ENCODE measurements around the gene SHC1.
A peak's percentile ranks its signal among the peaks of the same experiment; 100 is the strongest.

SHC1 gene

DNA sequence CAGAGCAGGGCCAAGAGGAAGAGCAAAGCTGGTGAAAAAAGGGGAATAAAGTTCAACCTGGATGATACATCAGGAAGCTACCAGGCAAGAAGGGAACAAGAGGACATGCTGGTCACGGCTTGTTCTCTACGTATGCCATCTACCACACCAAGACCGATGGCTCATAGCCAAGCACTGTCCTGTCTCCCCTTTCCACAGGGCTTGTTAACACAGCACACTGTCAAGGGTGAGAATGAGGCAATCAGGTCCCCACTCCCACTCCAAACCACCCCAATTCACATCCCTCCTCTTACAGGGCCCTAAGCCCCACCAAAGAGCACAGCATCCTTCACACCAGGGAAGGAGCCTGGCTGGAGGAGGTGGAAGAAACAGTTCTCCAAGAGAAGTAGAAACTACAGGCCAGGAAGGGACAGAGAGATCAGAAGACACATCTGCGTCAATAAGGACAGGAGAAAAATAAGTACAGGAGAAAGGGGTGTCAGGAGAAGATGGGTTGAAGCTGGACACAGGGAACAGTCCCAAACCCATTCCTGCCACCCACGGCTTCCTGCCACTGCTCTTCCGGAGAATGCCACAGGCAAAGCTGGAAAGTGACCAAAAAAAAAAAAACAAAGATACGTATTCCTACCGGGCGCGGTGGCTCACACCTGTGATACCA lies 923 bp upstream of the SHC1 start:
- DNase-seq = no peak

DNA sequence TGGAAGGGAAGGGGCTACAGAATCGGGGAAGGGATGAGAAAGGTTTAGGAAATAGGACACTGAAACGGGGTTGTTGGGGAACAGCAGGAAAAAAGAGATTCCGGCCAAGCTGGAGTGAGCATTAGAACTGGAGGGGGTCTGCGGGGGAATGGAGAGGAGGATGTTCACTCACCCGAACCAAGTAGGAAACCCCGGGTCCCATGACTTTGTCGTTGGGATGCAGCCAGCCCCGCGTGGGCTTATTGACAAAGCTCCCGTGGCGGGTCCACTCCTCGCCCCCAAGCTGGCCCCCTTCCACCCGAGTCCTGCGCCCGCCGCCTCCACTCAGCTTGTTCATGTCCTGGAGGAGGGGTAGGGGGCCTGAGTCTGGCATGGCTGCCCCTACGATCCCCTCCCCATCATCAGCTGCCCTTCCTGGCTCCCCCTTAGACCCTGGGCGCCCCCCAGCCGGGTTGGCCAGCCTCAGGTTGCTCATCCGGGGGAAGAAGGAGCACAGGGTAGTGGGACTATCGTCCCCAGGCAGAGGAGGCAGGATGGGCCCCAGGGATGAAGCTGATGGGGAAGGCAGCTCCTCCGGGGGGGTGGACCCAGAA lies 591 bp downstream of the SHC1 start:
- DNase-seq = no peak

DNA sequence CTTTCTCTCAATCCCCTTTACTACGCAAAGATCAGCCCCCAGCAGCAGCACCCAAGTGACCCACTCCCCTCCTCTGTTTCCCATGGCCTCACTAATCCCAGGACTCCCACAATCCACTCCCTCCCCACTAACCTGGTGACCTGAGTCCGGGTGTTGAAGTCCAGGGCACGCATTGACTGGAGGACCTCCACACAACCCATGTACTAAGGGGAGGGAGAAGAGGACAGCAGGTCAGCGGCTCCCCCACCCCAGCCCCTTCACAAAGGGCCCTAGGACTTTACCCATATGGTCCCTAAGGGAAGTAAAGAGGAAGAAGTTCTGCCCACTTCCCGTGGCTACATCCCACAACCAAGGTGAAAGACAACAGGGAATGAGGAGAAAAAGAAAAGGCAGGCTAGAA lies 1.3 kb downstream of the SHC1 start:
- no peak for DNase-seq

DNA sequence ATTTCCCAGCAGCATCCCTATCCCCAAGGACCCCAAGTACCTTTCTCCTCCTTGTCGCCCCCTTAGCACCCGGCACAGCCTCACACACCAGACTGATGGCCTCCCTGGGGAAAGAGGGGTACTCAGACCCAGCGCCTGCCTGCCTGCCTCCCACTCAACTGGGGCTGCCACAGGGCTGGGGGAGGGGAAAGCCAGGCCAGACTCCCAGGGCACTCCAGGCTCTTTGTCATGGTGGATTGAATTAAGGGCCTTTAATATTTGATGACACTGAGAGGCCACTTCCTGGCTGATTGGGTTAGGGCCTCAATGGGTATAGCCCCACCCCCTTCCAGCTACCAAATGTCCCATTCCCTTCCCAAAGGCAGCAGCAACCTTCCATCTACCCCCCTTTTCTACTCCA lies 1.8 kb downstream of the SHC1 start:
- DNase-seq = no peak

DNA sequence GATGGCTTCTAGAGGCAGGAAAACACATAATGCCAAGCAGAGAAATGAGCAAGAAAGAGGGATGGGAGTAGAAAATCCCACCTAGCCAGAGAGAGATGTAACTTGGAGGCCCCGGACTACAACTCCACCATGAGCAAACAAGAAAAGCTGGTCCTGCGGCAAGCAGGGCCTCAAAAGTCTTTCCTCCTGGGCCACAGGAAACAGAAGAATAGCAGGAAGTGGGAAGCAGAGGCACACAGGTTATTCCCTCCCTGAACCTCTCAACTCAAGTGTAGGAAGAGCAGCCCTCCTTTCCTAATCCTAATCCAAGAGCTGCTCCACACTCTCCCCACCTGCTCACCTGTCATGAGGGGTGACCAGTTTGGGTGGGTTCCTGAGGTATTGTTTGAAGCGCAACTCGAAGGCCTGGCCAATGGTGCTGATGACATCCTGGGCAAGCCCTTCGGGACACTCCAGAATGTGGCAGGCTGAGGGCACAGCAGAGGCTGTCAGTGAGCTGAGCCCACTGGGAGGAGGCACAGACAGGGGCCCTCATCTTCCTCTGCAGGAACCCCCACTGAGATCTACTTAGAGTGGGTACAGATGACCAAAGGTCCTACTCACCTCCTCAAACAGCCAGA lies 3.1 kb downstream of the SHC1 start:
- no peak for DNase-seq

DNA sequence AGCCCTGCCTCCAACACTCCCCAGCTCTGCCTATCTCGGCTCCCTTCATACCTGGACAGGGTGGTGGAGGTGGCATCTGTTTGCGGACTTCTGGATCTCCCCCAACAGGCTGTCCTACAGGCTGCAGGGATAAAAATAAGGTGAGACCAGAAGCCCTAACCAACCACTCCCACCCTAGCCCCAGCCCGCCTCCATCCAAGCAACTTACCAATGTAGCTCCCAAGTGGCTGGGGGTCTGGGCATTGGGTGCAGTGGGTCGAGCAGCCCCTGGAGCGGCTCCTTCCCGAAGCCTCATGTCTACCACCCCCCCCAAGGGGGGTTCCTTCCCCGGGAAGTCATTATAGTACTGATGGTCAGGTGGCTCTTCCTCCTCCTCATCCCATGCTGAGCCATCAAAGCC lies 4.4 kb downstream of the SHC1 start:
- no peak for DNase-seq

DNA sequence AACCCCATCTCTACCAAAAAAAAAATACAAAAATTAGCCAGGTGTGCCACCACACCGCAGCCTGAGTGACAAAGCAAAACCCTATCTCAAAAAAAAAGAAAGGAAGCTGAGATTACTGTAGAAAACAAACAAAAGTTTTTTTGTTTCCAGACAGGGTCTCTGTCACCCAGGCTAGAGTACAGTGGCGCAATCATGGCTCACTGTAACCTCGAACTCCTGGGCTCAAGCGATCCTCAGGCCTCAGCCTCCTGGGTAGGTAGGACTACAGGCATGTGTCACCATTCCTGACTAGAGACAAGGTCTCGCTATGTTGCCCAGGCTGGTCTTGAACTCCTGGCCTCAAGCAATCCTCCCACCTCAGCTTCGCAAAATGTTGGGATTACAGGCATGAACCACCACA lies 6.2 kb downstream of the SHC1 start:
- no peak for DNase-seq

DNA sequence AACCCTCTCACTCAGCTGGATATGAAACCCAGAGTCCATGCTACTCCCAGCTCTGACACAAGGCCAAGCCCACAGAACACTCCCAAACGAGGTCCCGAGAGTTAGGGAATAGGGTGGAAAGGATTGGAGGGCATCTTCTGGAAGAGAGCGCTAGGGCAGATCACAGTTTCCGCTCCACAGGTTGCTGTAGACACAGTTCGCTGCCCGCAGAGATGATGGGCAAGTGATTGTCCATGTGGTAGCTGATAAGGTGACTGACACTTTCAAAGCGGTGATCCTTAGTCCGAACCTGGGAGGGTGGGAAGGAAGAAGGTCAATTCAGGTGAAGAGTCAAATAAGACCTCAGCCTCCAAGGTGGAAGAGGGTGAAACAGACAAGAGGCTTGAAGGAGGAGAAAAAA lies 6.9 kb downstream of the SHC1 start:
- no peak for DNase-seq

DNA sequence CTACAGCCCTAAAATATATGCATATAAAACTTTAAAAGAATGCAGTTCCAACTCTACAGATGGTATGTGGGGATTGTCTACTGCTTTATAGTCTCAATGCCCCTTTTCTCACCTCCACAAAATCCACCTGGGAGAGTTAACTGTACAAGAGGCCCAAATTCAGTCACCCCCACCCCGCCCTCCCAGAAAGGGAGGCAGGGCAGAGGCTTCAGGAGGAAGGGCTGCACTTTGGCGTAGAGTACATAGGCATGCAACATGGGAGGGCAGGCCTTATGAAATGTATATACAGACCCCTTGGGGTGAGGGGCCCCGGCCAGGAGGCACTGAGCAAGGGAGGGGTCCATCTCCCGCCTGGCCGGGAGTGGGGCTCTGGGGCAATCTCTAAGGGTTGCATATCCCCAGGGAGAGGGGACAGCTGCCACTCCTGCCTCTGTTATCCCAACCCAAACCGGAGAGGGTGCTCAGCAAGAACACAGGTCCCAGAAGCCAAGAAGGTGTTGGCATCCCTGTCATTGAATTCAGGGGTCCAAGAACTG lies 7.7 kb downstream of the SHC1 start:
- DNase-seq = no peak

DNA sequence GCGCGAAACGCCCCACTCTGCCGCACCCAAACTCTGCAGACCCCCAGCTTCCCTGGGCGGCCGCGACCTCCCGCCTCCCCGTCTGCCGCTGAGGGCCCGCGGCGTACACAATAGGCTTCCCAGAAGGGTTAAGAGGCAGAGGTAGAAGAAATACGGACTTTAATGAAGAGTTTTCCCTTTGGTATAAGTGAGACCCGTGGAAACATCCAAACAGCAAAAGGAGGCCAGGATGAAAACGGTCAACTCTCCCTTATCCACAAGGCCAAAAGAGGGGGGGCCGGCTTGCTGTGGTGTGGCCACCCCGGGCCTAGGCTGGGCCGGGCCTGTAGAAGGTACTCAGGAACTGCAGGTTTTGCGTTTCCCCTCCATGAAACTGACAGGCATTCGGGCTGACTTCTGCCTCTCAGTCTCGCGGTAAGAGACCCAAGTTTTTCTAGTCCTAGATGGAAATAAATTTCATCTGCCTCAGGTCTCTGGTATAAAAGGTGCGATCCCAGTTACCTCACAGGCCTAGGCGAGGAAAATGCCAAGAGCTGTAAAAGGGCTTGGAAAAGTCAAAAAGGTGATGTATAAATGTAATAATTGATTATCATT lies 8.3 kb downstream of the SHC1 start:
- no peak for DNase-seq

DNA sequence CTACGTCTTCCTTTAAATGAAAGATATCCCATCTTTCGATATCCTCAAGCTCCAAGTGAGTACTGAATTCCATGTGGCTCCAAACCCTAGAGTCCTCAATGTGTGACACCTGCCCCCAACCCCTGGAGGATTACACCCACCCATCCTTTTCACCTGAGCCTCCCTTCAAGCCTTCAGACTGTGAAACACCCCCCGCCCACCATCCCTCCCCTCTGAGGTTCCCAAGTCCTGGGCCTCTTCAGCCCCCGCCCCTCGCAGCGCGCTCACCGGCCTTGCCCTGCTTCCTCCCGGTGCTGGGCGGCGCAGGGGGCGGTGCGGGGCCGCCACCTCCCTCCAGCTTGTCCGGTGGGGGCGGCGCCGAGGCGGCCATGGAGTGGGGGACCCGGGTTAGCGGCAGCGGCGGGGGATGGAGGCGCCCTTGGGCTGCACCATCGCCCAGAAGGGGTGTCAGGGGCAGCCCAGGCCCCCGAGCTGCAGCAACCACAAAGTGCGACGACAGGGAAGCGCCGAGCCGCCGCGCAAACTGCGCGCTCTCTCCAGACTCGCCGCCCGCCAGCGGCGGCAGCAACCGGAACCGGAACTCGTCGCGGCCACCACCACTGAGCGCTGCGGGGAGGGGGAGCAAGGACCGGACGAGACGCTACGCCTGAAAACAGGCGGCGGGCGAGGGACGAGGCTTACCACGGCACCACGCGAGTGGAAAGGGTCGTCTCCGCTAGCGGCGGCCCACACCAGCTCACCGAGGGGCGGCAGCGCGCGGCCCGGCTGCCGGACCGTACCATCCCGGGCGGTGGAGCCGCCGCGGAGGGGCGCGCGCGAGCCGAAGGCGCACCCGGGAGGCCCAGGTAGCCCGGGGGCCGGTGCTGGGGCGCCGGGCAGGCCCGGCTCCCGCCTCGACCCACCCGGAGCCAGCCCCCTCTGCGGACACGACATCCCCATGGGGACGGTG lies 9.1 kb downstream of the SHC1 start, which contains the start of gene PYGO2:
PYGO2 (minus strand) TSS at position 576 of the 949 bp plus-strand sequence; CDS start at position 370, 206 bp downstream.
- peak; percentile 67 for DNase-seq

DNA sequence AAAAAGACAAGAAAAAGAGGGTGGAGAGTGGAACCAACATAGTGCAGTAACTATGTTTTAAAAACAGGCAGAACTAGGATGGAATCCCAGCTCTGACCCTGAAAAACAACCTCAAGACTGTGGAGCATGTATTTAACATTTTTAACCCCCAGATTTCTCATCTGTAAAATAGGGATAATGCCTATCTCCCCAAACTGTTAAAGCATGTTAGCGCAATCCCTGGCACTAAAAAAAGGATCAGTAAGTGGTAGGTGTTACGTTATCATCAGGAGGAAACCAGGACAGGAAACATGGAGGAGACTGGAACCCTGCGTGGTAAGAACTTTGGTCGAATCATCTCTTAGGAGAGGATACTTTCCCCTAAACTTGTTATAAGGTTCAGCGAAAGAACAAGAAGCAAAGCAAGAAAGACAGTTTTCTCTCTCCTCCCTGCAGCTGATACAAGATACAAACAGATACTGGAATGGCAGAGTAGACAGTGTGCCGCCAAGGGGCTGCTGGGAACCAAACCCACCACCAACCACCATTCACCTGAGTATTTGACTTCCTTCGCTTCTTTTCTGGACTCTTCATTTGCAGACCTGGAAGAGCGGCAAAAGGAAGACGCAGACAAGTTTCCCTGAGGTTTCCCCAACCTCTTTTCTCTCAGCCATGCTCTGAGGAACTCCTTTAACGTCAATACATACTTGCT lies 10.0 kb downstream of the SHC1 start:
- DNase-seq = no peak

DNA sequence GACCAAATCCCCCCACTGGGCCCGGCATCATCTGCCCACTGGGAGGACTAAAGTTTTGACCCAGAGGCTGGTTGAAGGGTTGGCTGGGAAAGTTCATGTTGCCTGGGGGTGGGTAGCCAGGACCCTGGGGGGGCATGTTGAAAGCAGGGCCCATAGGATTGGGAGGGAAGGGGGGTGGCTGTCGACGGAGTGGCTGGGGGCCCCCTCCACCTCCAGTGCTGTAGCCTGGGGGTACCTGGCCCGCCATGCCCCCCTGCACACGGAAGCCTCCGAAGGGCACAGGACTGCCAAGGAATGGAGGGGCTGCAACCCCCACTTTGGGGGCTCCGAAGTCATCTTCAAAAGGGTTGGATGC lies 11.1 kb downstream of the SHC1 start:
- no peak for DNase-seq

DNA sequence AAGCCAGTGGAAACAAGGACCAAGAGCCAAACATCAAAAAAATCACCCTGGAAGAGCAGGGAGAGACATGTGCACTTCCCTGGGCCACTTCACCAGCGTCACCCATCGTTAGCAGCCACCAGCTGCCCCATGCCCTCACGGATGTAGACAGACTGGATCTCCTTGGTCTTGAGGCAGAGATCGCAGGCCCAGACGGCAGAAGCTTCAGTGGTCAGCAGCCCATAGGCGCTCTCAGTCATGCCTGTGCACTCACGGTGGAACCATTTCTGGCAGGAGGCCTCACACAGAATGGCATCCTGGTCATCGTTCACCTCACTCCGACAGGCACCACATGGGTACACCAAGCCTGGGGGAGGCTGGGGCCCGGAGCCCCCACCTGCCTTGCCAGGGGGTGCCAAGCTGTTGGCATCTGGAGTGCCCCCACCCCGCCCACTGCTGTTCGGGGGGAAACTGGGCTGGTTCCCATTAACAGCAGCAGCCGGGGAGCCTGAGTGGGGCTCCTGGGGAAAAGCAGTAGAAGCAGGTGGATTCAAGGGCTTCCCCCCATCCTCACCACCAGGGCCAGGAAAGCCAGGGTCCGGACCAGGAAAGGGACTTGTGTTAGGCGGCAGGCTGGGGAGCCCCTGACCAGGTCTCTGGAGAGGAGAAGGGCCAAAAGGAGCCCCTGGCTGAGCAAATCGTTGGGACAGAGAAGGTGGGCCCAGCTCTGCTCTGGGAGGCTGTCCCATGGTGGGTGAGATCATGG lies 11.7 kb downstream of the SHC1 start:
- no peak for DNase-seq

DNA sequence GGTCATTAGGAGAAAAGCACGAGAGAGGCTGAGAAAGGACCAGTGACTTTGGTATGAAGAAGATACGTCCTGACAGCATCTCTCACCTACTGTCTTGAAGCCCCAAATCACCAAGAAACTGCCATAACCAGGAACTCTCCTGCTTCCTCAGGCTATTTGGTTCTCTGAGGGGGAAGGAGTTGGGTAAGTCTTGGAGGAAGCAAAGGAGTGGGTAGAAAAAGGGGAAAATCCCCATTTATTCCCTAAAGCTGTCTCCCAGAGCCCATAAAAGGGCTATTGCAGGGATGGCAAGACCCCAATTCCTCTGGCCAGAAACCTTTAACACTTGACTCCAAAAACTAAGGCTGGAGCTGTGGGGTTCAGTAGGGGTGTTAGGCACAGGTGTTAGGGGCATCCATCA lies 12.5 kb downstream of the SHC1 start:
- no peak for DNase-seq

DNA sequence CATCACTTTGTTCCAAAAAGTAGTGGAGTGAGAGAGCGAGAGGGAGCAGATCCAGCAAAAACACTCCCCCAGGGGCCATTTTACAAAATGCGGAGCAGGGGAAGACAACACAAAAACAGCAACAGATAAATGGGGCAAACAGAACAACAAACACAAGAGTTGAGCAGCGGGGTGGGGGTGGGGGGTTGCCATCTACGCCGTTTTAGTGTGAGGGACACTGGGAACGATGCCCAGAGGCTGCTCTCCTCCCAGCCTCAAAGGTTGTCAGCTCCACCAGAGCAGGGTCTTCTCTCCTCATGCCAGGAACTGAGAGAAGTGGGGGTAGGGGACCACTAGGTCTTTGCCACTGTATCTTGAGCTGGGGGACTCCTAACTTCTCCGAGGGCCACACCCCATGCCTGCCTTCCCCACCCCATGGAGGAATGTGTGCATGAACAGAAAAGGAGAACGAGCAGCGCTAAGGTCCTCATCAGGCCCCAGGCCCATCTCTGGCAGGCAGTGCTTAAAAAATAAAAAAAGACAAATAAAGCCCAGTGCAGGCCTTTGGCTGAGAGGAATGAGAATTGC lies 13.4 kb downstream of the SHC1 start:
- DNase-seq = no peak

DNA sequence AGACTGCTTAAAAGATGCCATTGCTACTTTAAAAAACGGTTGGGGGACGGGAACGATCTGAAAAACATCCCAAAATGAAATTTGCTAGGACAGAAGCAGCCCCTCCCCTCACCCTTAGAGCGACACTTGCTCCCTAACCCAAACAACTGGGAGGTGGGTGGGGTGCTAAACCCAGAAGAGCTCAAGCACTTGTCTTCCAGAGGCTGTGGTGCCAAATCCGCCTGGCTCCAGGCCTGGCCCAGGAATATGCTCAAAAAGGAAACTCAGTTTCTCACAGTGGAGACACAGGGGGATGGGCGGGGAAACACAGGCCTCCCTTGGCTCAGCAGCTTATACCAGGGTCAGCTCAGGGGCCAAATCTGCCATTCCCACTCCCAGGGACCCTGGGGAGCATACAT lies 14.0 kb downstream of the SHC1 start:
- DNase-seq = no peak

DNA sequence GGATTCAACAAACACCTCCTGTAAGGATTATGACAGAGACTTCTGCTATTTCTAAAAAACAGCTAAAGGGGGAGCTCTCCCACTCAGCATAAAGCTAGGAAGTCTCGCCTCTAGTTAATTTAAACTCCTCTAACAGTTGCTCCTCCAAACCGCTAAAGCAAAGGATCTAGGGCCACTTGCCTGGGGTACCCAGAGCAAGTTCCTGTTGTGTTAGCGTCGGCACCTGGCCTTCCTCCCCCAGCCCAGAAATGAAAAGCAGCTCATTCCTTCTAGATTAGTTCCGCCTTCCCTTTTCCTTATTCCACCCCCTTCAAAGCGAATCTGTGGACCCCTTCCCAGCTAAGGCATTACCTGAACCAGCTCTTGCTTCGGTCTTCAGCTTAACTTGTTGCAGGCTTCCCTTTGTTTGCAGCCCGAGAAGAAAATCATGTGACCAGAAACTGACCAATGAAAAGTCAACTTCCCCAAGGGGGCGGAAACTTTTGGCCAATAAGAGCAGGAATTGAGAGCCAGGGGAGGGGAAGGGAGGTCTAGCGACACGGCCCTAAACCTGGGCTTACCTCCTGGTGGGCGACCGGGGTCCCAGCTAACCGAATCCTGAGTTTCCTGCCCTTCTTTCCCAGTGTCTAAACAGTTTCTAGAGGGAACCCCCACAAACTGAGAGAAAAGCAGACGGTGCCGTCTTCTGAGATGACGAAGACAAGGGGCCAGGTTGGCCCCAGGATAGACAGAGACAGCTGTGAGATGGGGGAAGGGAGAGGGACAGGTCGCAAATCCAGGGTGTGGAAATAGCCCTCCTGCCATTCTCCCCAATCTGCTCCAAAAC lies 14.6 kb downstream of the SHC1 start, which contains the start of gene PBXIP1:
PBXIP1 (minus strand) TSS at position 382 of the 826 bp plus-strand sequence. CDS start 2,378 bp downstream, outside the sequence.
- peak; percentile 94 for DNase-seq

DNA sequence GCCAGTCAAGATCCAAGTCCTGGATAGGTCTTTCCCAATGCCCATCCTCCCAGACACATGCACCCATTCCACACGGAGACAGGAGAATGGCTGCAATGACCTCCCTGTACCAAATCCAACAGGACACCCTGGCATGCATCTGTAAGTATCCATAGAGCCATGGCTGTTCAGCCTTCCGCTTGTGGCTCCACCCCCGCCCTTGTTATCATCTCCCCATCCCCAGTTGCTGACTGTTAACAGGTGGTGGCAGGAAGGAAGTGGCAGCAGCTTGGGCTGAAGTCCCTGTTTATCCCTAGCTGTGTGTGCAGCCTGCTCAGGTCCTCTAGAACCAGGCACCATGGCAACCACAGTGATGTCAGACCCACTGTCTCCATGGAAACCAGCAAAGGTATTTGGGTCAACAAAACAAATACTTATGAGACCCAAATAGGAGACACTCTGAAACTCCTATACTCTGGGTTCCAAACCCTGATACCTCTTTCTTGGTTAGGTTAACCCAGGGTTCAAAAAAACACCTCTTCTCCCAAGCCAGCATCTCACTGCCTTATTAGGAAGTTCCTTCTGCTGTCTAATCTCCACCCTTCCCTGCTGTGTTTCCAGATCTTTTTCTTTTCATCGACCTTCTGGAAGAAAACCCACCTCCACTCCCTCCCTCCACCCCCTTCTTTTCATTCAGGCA lies 15.4 kb downstream of the SHC1 start:
- peak; percentile 83 for DNase-seq

Data from NCI-H1105 treated with DMSO at 0.1 percent for 48 hours (cell line).